BE2C (cell line): ENCODE measurements around the gene APOH.

Experiments
- DNase-seq: peaks from one replicate; pipeline ENCODE4 v3.0.0-alpha.2; 2020
- H3K27me3 ChIP-seq: fragments of 250-450 bp; sonication (Bioruptor Pico); 2 replicates; pipeline ENCODE4 v1.5.1; 2020; ENCODE audit warnings: mild to moderate bottlenecking
- H3K36me3 ChIP-seq: fragments of 250-450 bp; sonication (Bioruptor Pico); 2 replicates; pipeline ENCODE4 v1.5.1; 2020; ENCODE audit warnings: mild to moderate bottlenecking
- H3K4me1 ChIP-seq: fragments of 250-450 bp; sonication (Bioruptor Pico); 2 replicates; pipeline ENCODE4 v1.5.1; 2020
- H3K4me3 ChIP-seq: 2 replicates; pipeline ENCODE4 v1.5.1; 2011; ENCODE audit warnings: low read depth, low read length
- H3K9me3 ChIP-seq: fragments of 250-450 bp; sonication (Bioruptor Pico); 2 replicates; pipeline ENCODE4 v1.5.1; 2020
- CTCF ChIP-seq: IDR thresholded peaks from 2 replicates; pipeline ENCODE4 v1.5.1; 2012; ENCODE audit warnings: mild to moderate bottlenecking, low read depth, low read length

Gene APOH

DNA sequence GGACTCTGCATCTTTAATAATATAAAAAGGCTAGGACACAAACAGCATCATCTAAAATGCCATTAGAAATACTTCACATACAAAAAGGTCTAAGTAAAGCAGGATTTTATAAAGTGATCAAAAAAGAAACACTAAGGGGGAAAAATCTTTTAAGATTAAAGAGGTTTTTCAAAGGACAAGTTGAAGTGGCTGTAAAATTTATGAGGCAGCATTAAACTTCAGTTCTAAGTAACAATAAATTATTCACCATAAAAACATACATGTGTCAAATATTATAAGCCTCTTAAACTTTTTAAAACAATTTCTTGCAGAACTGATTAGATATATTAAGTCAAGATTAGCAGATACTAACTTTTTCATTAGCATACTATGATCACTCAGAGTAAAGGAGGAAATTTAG, 58.0 kb downstream of the APOH start:
- no peaks in the 10 kb centered on the region for H3K27me3 ChIP-seq
- no peak for TF ChIP-seq CTCF
- H3K4me3 ChIP-seq: no peak overlapping the region

DNA sequence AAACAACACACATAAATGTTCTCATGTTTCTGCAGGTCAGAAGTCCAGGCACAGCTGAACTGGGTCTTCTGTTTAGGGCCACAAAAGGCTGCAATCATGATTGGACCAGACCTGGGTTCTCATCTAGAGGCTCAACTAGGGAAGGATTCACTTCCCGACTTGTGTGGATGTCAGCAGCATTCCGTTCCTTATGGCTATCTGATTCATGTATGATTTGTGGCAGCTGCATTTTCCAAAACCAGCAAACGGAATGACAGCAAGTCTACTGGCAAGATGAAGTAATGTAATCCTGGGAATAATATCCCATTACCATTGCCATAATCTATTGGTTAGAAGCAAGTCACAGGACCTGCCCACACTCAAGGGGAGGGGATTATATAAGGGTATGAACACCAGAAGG, 59.4 kb downstream of the APOH start:
- Histone ChIP-seq H3K27me3 (no peaks in the 10 kb centered on the region), H3K4me1 (no peaks in the 10 kb centered on the region), H3K36me3 (no peaks in the 10 kb centered on the region), H3K4me3 (no peak overlapping the region), H3K9me3 (no peaks in the 10 kb centered on the region)
- no peak for DNase-seq
- no peak for TF ChIP-seq CTCF

More for the DNA sequence above, 58.0 kb downstream of the APOH start:
- no peak for DNase-seq
- H3K9me3 ChIP-seq: no peaks in the 10 kb centered on the region
- H3K4me1 ChIP-seq: no peaks in the 10 kb centered on the region
- no peaks in the 10 kb centered on the region for H3K36me3 ChIP-seq

- Histone ChIP-seq H3K9me3 (no peaks in the 10 kb centered on the region), H3K4me3 (no peak overlapping the region), H3K36me3 (no peaks in the 10 kb centered on the region), H3K4me1 (no peaks in the 10 kb centered on the region), H3K27me3 (no peaks in the 10 kb centered on the region)
- no peak for TF ChIP-seq CTCF
- no peak for DNase-seq
Observed at GRCh38 chr17:66167189-66167815, 61.9 kb downstream of the APOH start.

GRCh38 chr17:66165537-66166123, 63.6 kb downstream of the APOH start:
- no peak overlapping the region for H3K4me3 ChIP-seq
- TF ChIP-seq CTCF: peak; percentile 70
- H3K9me3 ChIP-seq: no peaks in the 10 kb centered on the region
- H3K27me3 ChIP-seq: no peaks in the 10 kb centered on the region
- no peak for DNase-seq
- no peaks in the 10 kb centered on the region for H3K36me3 ChIP-seq
- no peaks in the 10 kb centered on the region for H3K4me1 ChIP-seq
